HG02759 (cell line): ENCODE results near the gene PRR30.
"Not testable (repeated sequence)": the region's sequence is repeated elsewhere in the genome, so short reads cannot be mapped to it uniquely, and the experiment has no call there.

Source experiments
- ATAC-seq: cut with Tn5 transposase; IDR thresholded peaks from one replicate; pipeline ENCODE4 v1.9.1; 2021; ENCODE audit warnings: mild to moderate bottlenecking, moderate library complexity; ENCODE audit not compliant: unreplicated experiment

Gene PRR30

DNA sequence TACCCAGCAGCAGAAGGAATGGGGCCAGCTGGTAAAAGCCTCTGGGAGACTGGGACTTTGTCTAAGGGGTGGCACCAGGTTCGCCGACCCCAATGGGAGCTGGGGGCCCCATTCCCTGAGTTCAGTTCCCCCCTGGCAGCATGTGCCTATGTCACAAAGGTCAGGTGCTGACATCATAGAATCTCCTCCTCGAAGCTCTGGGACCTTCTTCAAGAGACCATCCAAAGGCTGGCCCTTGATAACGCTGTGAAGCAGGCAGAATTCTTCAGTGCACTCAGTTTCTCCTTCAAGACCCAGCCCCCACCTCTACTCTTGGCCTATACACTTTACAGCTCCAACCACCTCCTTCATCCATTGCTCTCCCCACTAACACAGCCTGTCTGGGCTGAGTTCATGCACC, at the start of gene PRR30:
TSS of gene PRR30 (minus strand) at position 101 of the 400 bp plus-strand sequence. CDS start 1,081 bp downstream, outside the sequence.
- ATAC-seq, result no peak

DNA sequence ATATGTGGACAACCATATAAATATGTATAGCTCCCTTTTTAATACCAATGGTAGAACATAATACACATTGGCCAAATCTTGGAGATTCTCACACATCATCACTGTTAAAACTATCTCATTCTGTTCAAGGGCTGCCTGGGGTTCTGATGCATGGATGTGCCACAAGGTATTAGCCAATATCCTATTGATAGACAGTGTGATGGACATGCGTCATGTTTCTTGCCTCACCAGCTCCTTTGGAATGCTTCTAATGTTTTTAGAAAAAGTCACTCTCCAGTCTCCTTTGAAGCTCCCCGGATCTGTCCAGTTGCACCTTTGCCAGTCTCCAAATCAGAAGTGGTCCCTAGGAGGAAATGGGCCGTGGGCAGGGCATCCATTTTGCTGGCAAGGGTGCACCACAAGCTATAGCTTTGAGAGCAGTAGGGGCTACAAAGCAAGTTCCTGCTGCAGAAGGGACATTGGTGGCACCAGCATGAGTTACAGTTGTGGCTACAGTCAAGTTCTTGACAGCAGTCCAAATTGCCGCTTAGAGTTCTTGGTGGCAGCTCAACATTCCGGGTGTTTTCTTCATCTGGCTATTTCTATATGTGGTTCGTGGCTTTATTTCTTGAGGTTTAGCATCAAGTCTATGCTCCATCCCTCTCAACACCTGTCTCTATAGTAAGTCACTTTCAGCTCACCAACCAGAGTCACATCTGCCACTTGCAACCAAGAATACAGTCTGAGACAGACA, 47.6 kb upstream of the PRR30 start:
- ATAC-seq, result no peak

DNA sequence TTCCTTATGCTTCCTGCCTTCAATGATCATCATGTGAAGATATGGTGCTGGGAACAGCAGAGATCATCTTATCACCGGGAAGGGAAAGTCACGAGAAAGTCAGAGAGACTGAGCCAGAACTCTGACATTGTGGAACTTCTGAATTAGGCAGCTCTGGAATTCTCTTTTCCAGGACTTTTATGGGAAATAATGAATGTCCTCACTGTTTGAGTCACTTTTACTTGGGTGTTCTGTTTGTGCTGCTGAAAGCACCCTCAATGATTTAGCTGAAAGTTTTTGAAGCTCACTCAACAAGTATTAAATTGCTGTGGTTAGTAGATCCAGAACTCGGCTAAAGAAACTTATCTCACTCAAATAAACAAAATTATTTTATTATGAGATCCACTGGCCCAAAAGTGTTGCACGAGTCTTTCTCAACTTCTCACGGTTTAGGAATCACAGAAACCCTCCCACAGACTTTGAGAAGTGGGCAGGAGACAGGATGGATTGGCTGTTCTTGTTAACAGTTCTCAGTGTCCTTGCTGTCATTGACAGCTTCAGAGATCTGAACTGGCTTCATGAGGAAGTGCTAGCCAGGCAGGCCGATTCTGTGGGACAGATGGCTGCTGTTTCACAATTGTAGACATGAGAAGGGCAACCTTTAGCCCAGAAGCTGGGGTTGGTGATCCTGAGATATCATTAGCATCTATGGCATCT, 46.3 kb upstream of the PRR30 start:
- no peak for ATAC-seq

DNA sequence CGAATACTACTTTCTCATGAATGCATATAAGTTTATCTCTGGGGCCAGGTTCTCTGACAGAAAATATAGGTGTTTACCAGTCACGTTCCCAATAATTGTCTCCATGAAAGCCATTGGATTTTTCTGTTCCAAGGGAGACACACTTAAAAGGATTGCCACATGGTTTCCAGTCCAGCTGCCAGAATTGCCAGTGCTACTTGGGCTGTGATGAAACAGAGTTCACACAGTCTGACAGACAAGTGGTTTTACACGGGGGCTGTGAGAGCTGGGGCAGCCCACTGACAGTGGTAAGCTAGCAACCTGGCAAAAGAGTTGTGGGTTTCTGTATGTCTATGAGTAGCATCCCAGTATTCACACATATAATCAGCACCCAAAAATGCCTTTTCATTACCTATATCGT, 44.9 kb upstream of the PRR30 start:
- no peak for ATAC-seq

DNA sequence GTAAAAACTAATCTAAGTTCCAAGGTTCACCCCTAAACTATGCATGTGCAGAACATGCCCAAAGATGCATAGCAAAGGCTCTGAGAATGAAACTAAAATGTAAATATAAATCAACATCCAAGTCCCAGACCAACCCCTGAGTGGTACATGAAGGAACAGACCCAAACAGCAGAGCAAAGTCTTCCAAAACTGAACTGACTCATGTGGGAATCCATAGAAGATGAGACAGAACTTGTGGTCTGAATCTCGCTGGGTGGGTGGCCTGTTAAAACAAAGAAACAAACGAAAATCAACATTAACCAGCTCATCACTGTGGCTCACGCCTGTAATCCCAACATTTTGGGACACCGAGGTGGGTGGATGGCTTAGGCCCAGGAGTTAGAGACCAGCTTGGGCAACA, 43.1 kb upstream of the PRR30 start:
- no peak for ATAC-seq

DNA sequence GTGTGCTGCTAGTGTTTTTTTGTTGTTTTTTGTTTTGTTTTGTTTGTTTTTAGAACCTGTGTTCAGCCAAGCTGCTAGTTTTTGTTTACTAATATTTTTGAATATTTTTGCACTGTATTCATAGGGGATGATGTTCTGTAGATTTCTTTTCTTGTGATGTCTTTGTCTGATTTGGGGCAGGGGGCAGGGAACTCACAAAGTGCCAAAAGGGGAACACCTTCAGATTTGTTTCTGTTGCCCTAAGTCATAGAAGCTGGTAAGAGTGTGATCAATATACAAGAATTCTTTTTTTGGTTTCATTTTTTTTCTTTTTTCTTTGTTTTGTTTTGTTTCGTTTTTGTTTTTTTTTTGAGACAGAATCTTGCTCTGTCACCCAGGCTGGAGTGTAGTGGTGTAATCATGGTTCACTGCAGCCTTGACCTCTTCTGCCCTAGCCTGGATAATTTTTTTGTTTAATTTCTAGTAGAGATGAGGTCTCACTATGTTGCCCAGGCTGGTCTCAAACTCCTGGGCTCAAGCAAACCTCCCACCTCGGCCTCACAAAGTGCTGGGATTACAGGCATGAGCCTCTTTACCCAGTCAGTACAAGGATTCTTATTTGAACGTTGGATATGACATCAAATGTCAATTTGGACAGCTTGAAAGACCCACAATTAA, 40.3 kb upstream of the PRR30 start:
- no peak for ATAC-seq

DNA sequence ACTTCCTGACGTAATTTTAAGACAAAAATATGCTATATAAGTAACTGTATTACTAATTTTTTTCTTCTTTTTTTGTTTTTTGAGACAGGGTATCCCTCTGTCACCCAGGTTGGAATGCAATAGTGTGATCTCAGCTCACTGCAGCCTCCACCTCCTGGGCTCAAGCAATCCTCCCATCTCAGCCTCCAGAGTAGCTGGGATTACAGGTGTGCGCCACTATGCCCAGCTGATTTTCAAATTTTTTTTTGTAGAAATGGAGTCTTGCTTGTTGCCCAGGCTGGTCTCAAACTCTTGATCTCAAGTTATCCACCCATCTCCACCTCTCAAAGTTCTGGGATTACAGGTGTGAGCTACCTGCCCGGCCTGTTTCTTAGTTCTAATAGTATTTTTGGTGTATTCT, 39.3 kb upstream of the PRR30 start:
- no peak for ATAC-seq

DNA sequence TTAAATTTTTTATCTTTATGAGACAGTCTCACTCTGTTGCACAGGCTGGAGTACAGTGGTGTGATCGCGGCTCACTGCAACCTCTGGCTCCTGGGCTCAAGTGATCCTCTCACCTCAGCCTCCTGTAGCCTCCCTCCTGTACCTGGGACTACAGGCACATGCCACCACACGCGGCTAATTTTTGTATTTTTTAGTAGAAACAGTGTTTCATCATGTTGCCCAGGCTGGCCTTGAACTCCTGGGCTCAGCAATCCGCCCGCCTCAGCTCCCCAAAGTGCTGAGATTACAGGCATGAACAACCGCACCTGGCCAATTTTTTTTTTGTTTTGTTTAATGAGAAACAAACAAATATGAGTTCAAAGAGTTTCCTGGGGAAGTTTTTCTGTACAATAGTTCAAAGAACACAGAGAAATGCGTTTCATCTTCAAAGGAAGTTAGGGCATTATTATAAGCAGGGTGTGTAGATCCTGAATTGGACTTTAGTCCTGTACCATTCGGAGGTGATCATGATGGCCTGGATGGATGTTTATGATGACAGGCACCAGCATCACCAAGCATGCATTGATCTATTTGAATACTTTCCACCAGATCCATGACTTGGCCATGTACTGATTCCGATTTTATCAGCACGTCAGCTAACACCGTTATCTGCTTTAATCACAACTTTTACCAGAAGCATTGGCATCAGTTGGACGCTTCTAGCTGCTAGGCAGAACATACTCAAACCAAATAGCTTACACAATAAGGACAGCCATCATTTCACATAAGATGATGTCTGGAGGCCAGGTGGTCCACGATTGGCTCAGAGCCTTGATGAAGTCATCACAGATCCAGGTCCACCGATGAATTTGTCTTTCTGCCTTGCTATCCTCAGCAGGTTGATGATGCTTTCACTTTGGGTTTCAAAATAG, 38.5 kb upstream of the PRR30 start:
- ATAC-seq, result no peak

DNA sequence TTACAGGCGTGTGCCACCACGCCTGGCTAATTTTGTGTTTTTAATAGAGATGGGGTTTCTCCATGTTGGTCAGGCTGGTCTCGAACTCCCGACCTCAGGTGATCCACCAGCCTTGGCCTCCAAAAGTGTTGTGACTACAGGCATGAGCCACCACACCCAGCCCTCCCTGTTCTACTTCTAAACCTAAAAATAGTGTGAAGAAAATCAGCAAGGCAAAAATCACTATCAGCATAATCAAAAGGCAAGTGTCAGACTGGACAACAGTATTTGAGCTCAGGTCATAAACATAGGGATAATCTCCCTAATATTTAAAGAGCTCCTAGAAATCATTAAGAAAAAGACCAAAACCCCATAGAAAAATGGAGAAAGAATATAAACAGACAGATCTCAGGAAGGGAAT, 36.6 kb upstream of the PRR30 start:
- ATAC-seq, result not testable (repeated sequence)

DNA sequence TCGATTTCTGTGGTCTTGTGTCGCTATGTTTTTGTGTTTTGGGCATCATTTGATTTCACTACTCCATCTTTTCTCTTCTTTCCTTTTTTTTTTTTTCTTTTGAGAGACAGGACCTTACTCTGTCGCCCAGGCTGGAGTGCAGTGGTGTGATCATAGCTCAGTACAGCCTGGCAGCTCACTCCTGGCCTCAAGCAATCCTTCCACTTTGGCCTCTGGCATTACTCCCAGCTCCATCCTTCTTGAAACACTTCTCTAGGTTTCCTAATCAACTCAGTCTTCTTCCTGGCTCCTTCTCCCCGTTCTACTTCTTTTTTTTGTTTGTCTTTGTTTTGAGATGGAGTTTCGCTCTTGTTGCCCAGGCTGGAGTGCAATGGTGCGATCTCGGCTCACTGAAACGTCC, 36.1 kb upstream of the PRR30 start:
- no peak for ATAC-seq

DNA sequence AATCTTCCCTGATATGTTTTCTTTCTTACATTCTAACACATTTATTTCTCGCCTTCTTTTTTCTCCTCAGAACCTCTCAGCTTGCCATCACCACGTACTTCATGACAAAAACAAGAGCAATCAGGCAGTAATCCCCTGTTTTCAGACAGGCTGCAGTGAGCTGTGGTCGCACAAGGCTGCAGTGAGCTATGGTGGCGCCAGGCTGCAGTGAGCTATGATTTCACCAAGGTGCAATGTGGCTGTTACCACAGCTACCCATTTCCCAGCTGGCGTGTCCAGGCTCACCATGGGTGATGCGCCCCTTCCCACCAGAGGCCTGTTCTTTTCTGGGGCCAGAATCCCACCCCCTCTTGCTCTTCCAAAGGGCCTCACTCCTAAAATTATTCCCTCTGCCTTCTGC, 35.4 kb upstream of the PRR30 start:
- no peak for ATAC-seq

DNA sequence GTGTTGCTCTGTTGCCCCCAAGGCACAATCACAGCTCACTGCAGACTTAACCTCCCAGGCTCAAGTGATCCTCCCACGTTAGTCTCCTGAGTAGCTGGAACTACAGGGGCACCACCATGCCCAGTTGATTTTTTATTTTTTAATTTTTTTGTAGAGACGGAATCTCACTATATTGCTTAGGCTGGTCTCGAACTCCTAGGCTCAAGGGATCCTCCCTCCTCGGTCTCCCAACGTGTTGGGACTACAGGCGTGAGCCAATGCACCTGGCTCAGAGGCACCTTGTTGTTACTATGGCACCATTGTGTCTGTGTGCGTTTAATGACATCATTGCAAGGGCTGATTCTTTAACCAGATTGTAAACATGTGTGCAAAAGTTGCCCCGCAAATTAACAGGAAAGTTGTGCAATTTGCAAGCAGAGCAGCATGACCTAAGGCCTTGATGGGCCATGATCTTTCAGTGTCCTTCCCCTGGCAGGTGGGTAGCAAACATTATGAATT, 32.2 kb upstream of the PRR30 start:
- ATAC-seq, result no peak

DNA sequence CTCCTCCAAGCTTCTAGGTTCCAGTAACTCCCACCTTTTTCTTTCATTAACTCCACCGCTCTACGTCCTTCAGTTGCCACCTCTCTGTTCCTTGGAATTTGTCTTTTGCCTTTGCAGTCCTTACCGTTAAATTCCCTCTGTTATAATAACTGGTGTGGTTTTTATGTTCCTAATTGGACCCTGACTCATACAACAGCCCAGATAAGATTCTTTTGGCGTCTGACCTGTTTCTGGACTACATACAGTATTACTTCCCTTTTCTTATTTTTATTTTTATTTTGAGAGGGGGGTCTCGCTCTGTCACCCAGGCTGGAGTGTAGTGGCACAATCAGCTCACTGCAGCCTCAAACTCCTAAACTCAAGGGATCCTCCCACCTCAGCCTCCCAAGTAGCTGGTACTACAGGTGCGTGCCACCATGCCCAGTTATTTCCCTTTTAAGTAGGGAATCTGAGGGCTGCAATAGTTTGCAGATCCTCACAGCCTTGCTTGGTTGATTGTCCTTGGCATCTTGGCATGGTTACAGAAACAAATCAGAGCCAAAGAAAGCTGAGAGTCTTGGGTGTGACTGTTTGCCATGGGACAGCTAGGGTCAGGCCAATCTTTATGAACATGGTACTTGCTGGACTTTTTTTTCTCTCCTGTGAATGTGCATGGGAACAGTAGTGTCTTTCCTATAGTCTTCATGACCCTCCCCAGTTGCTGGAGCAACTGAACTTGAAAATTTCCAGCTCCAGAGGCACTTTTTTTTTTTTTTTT, 31.5 kb upstream of the PRR30 start:
- ATAC-seq, result no peak

DNA sequence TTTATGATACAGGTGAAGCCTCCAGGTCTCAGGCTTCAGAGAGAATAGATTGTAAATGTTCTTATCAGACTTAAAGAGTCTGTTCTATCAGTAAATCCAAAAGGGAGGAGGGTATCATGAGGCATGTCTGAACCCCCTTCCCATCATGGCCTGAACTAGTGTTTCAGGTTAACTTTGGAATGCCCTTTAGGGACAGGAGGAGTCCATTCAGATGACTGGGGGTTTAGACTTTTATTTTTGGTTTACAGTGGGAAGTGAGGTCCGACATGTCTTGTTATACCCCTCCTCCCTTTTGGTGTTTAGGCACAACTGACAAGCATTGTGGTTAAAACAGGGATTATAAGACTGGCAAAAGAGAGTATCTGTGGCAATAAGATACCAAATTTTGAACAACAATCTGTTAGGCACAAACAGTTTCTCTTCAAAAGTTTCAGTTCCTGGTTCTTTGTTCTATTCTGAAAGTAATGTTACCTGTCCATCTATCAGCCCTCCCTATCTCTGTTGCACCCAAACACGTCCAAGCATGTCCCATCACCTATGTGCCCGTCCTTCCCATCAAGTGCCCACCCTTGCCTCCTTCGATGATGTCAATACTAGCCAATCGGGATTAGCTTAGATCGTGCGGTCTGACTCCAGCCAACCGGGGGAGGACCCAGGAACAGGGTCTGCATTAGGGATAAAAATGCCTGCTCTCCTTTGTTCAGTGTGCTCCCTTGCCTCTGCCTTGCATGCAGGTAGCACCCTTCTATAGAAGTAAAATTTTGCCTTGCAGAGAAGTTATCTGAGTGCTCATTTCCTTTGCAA, 26.0 kb upstream of the PRR30 start:
- ATAC-seq, result peak; percentile 39

DNA sequence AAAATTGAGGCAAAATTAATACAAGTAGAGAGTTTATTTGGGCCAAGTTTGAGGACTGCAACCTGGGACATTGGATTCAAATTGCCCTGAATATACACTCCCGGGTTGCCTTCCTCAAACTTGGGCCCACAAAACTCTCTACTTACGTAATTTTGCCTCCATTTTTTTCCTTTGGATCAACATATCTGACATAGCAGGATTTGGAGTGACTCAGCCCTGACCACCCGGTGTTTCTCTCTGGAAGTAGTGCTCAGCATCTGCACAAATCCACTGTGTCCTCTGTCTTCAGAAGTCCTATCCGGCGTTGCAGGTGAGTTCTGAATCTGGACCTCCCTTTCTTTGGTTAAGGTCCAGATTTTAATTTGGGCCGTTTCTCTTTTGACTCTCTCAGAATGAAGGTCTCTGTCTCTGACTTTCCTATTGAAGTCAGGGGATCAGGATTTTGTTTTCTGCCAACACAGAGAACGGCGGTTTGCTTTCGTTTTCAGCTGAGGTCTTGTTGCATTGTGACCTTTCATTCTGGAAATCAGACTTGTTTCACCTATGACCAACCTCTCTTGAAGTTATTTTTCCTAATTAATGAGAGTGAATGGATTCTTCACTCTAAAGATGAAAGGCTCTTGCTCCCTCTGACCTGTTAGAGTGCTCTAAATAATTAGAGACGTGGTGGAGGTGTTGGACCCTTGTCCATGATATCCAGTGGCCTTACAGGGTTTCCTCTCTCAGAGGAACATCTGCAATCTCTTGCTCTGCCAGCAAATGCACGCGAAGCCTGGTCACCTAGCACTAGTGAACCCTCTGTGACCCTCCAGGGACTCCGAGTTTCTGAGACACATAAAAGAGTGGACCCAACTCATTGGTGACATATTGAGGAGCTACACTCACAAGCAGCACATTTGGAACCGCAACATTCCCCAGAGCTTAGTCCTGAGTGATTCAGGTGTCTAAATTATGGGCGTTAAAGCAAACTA, 23.2 kb upstream of the PRR30 start:
- ATAC-seq, result no peak

DNA sequence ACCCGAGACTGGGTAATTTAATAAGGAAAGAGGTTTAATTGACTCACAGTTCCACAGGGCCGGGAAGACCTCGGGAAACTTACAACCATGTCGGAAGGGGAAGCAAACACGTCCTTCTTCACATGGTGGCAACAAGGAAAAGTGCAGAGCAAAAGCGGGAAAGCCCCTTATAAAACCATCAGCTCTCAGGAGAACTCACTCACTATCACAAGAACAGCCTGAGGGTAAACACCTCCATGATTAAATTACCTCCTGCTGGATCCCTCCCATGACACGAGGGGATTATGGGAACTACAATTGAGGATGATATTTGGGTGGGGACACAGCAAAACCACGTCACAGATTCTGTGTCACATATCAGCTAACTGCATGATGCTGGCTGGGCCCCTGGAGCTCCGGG, 21.0 kb upstream of the PRR30 start:
- ATAC-seq, result no peak

DNA sequence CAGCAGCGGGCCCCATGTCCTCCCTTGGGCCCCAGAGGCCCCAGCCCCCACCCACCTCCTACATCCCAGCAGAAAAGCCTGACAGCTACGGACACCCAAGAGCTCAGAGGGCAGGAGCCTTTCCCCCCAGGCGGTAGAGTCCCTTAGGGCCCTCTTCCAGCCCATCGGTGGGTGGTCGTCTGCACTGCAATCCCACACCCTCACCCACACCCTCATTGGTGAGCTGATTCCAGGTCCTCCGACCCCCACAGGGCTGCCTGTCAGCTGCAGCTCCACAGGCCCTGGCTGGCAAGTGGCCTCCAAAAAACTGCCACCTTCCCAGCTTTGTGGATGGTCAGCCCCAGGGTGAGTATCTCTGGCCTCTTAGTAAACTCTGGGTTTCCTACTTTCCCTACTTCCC, 20.1 kb upstream of the PRR30 start:
- ATAC-seq, result no peak

DNA sequence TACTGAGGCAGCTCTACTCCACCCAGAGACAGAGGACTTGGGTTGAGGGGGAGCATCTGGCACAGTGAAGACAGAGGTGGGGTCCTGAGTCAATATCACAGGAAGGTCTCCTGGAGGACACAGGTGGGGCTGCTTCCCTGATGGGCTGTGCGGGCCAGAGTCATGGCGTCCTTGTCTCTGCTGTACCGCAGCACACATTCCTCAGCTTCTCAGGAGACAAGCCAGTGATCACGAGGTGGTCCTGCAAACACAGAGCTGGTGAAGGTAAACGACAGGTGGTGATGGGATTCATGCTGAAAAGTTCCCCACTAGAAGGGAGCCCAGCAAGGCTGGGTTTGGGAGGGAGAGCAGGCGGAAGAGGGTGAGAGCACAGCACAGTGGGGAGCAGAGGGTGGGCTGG, 19.3 kb upstream of the PRR30 start:
- no peak for ATAC-seq
